Tibial nerve (tissue), 4 donors: ENCODE measurements around the gene DDX39B. TPM values are rescaled to one million over a fixed set of nuclear protein-coding genes. Genes with fewer than 3 reads are reported as not detected.

Experiments used
- DNase-seq, 2 donors: peaks; one replicate each; pipeline ENCODE4 v3.0.0-alpha.2; 2019; ENCODE audit warnings: low spot score in 2 of 2
- H3K27ac ChIP-seq, 4 donors: fragments of 200-600 bp; sonication (generic) in 3 of 4; one replicate each; pipeline ENCODE4 v1.5.1; 2017 to 2019; ENCODE audit warnings: mild to moderate bottlenecking in 1 of 4
- H3K27me3 ChIP-seq, 2 donors: fragments of 200-600 bp; sonication (generic) in 1 of 2; one replicate each; pipeline versions ENCODE4 v1.5.1 to v1.6.0; 2017 to 2019
- H3K36me3 ChIP-seq, 3 donors: fragments of 200-600 bp; sonication (generic); one replicate each; pipeline ENCODE4 v1.5.1; 2018 to 2019
- H3K4me1 ChIP-seq, 4 donors: fragments of 200-600 bp; sonication (generic) in 3 of 4; one replicate each; pipeline ENCODE4 v1.5.1; 2017 to 2019
- H3K4me3 ChIP-seq, 4 donors: fragments of 200-600 bp; sonication (generic) in 3 of 4; one replicate each; pipeline ENCODE4 v1.5.1; 2017 to 2019; ENCODE audit warnings: mild to moderate bottlenecking in 1 of 4, moderate library complexity in 1 of 4
- H3K9me3 ChIP-seq, 4 donors: fragments of 200-600 bp; sonication (generic) in 3 of 4; one replicate each; pipeline ENCODE4 v1.5.1; 2017 to 2019
- CTCF ChIP-seq, 5 experiments: fragments of 200-600 bp in 3 of 5; fragments of 450-650 bp in 2 of 5; sonication (generic) in 3 of 5; IDR thresholded peaks; one replicate each; pipeline ENCODE4 v1.5.1; 2016 to 2019; ENCODE audit warnings: antibody characterized with exemption in 5 of 5, mild to moderate bottlenecking in 3 of 5, moderate library complexity in 2 of 5
- EP300 ChIP-seq, 2 donors: sonication (generic); formaldehyde crosslinking; IDR thresholded peaks; one replicate each; pipeline ENCODE4 v1.6.1; 2017; ENCODE audit warnings: antibody characterized with exemption in 2 of 2, mild to moderate bottlenecking in 1 of 2
- POLR2A ChIP-seq, 2 donors: fragments of 450-650 bp; IDR thresholded peaks; one replicate each; pipeline ENCODE4 v1.6.1; 2017; ENCODE audit warnings: antibody characterized with exemption in 2 of 2, mild to moderate bottlenecking in 2 of 2, moderate library complexity in 2 of 2
- WGBS, 2 donors: methylation state at CpG; one replicate each; pipeline ENCODE4 v1.1.5; 2018; 5-methylcytosine and 5-hydroxymethylcytosine counted together
- total RNA-seq, 4 donors: library from RNA; depleted of rRNA; stranded (reverse); fragments of >200 nt; gene quantifications; one replicate each; pipeline ENCODE4 v1.1.0, GENCODE V29; 2016

The DDX39B gene
- total RNA-seq, 4 donors from 2014 or later, result 306 to 436 (median 358) TPM

DNA sequence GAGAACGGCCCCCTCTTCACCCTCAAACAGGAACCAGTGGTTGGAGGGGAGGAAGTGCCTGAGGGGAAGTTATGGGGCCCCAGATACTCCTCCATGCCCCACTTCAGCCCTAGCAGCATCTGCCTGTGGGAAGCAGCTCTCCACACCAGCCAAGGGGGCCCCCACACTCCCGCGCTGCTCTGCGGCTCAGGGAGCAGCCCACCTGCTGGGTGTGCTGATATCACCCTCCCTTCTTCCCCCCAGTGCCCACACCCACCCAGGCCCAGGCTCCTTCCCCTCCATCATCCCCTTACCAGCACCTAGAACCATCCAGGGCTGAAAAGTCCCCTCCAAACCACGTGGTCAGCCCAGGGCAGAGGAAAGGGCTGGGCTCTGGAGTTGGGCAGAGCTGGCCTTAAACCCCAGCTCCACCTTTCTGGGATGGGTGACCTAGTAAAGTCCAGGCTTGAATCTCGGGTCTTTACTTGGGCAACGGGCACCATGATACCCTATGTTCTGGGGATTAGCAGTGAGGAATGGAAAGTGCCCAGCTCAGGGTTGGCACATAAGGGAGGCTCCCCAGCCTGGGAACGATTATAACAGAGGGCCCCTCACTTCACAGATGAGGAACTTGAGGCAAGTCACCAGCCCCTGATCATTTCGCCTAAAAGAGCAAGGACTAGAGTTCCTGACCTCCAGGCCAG lies 44.9 kb upstream of the DDX39B start:
- Histone ChIP-seq H3K9me3 (no peaks in the 10 kb centered on the region), H3K4me1 (peaks cover 0 to 20% (median 8%) of the 10 kb centered on the region in 4 donors), H3K4me3 (peak overlapping the region in 1 of 4 donors; percentile 17), H3K27ac (peak overlapping the region in 1 of 4 donors; percentile 21), H3K27me3 (peaks cover 0 to 11% of the 10 kb centered on the region in 2 donors), H3K36me3 (no peaks in the 10 kb centered on the region)
- TF ChIP-seq EP300 (IDR thresholded peaks at IDR 0.05), result no peak
- no peak for TF ChIP-seq POLR2A (IDR thresholded peaks at IDR 0.05)
- TF ChIP-seq CTCF (IDR thresholded peaks at IDR 0.05), result no peak
- WGBS, 2 donors, result 63 to 72% methylated on average over 9 of the region's 9 CpGs
- DNase-seq, result no peak

DNA sequence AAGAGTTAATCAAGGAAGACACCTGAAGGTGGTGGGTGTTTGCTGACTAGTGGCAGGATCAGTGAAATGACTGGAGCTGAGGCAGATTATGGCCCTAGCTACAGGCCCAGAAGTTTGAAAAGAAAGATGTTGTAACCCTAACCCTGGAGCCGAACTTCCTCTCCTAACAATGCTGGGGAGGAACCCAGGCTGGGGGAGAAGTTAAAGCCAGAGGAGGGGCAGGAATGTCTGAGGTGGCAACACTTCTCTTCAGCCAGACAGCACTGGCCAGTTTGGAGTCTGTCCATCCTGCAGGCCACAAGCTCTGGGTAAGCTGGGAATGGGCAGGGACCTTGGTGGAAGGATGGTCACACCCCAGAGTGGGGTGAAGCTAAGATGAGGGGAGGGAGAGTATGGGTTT lies 44.2 kb upstream of the DDX39B start, which contains the start of gene LST1:
LST1 (plus strand) TSS at position 270 of the 400 bp plus-strand sequence. CDS start 1,023 bp downstream, outside the sequence.
- H3K27ac ChIP-seq, result peak within 1 kb of the TSS in 1 of 4 donors; percentile 21
- peaks cover 0 to 24% (median 9%) of the 10 kb centered on the region in 4 donors for H3K4me1 ChIP-seq
- H3K9me3 ChIP-seq, result no peaks in the 10 kb centered on the region
- H3K27me3 ChIP-seq, result peaks cover 0 to 11% of the 10 kb centered on the region in 2 donors
- H3K36me3 ChIP-seq, result no peaks in the 10 kb centered on the region
- TF ChIP-seq CTCF (IDR thresholded peaks at IDR 0.05) (no peak), EP300 (IDR thresholded peaks at IDR 0.05) (no peak), POLR2A (IDR thresholded peaks at IDR 0.05) (no peak)
- H3K4me3 ChIP-seq, result peak within 1 kb of the TSS in 1 of 4 donors; percentile 17
- WGBS, 2 donors, result 57 to 61% methylated on average over 1 of the region's 1 CpG
- peak in 1 of 2 donors; percentile 10 for DNase-seq

DNA sequence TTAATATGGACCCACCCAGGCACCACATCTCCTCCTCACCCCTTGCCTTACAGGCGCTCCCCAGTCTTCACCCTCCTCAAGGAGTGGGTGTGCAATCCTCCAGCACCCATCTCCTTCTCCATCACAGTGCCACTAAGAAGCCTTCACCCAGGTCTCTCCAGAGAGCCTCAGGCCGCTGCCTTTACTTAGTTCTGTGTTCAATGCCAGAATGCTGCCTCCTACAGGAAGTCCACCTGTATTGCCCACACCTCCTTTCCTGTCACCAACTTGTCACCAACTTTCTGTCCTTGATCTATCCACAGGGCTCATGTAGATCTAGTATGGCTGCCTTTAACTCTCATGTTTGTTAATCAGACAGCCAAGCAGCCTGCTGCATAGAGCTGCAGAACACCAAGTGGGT lies 43.7 kb upstream of the DDX39B start:
- DNase-seq, result no peak
- no peak overlapping the region for H3K27ac ChIP-seq
- no peaks in the 10 kb centered on the region for H3K36me3 ChIP-seq
- H3K9me3 ChIP-seq, result no peaks in the 10 kb centered on the region
- H3K4me1 ChIP-seq, result peaks cover 0 to 27% (median 10%) of the 10 kb centered on the region in 4 donors
- TF ChIP-seq POLR2A (IDR thresholded peaks at IDR 0.05) (no peak), CTCF (IDR thresholded peaks at IDR 0.05) (no peak)
- H3K4me3 ChIP-seq, result no peak overlapping the region
- peaks cover 0 to 11% of the 10 kb centered on the region in 2 donors for H3K27me3 ChIP-seq
- WGBS, 2 donors, result 55 to 64% methylated on average over 2 of the region's 2 CpGs

- H3K4me3 ChIP-seq, result peak within 1 kb of the TSS; percentile 41 to 80 (median 67)
- H3K9me3 ChIP-seq, result no peaks in the 10 kb centered on the region
- H3K27me3 ChIP-seq, result peaks cover 0 to 3% of the 10 kb centered on the region in 2 donors
- peak within 1 kb of the TSS; percentile 9 to 87 (median 67) for H3K27ac ChIP-seq
- TF ChIP-seq EP300 (IDR thresholded peaks at IDR 0.05) (no peak), POLR2A (IDR thresholded peaks at IDR 0.05) (no peak), CTCF (IDR thresholded peaks at IDR 0.05) (no peak)
- no peak for DNase-seq
- peaks cover 0 to 19% (median 8%) of the 10 kb centered on the region in 4 donors for H3K4me1 ChIP-seq
- 61 to 79% methylated on average over 3 of the region's 3 CpGs for WGBS, 2 donors
- no peaks in the 10 kb centered on the region for H3K36me3 ChIP-seq
These were observed 40.4 kb upstream of the DDX39B start, which contains the start of gene LTB for GRCh38 chr6:31582230-31582643. LTB (minus strand) TSS chr6:31582424; CDS start chr6:31582417, 7 bp downstream.
